H1 (cell line): ENCODE results near the gene ATOH8. TPM values are rescaled to one million over a fixed set of nuclear protein-coding genes. Genes with fewer than 3 reads are reported as not detected.

ENCODE experiments used
- CTCF ChIA-PET: fragments of 300-600 bp; sonication (Branson Sonifier 250); formaldehyde crosslinking; loops from one replicate; lab custom pipeline; 2021; ENCODE audit not compliant: partially characterized antibody; lab: Charles Lee
- POLR2A ChIA-PET: fragments of 300-600 bp; sonication (Branson Sonifier 250); formaldehyde crosslinking; loops from one replicate; lab custom pipeline; 2021; ENCODE audit warnings: inconsistent platforms; ENCODE audit not compliant: partially characterized antibody; lab: Charles Lee
- DNase-seq, 2 experiments: peaks; one replicate each; pipeline versions ENCODE4 v3.0.0 to v3.0.0-alpha.2; 2010 to 2022; ENCODE audit warnings: low spot score in 2 of 2, low read depth in 1 of 2, mixed read lengths in 1 of 2
- FAIRE-seq: peaks from 2 replicates; lab custom pipeline; 2011; peaks lifted over from hg19 to GRCh38; lab: Jason Lieb, UNC
- H2AFZ ChIP-seq: 2 replicates; pipeline ENCODE4 v1.8.1; 2012; ENCODE audit warnings: low read length, inconsistent platforms
- H2AK5ac ChIP-seq: 2 replicates; pipeline ENCODE4 v1.6.1; 2013; ENCODE audit warnings: low read depth, low read length
- H2BK120ac ChIP-seq: replicated peaks from 2 replicates; pipeline ENCODE3; 2013; ENCODE audit warnings: low read depth, low read length, inconsistent platforms
- H2BK12ac ChIP-seq: 2 replicates; pipeline ENCODE4 v1.6.1; 2013; ENCODE audit warnings: low read depth, low read length
- H2BK15ac ChIP-seq: 2 replicates; pipeline ENCODE4 v1.6.1; 2013; ENCODE audit warnings: low read length
- H2BK20ac ChIP-seq: 2 replicates; pipeline ENCODE4 v1.6.1; 2013; ENCODE audit warnings: low read length
- H2BK5ac ChIP-seq: 2 replicates; pipeline ENCODE4 v1.6.1; 2013; ENCODE audit warnings: low read depth, low read length
- H3K14ac ChIP-seq: 2 replicates; pipeline ENCODE4 v1.6.1; 2013; ENCODE audit warnings: inconsistent platforms; ENCODE audit not compliant: insufficient read length
- H3K18ac ChIP-seq: 2 replicates; pipeline ENCODE4 v1.6.1; 2013; ENCODE audit warnings: low read length; ENCODE audit errors: extremely low read depth
- H3K23ac ChIP-seq: 2 replicates; pipeline ENCODE4 v1.6.1; 2013; ENCODE audit warnings: inconsistent platforms; ENCODE audit not compliant: insufficient read length
- H3K23me2 ChIP-seq: 2 replicates; pipeline ENCODE4 v1.6.1; 2013; ENCODE audit warnings: low read depth, low read length
- H3K27ac ChIP-seq: 2 replicates; pipeline ENCODE4 v1.6.1; 2011; ENCODE audit warnings: low read depth, low read length, inconsistent platforms
- H3K27me3 ChIP-seq, 4 experiments: replicated peaks in 1 of 4; 1 replicate in 1 of 4; 2 replicates in 3 of 4; pipeline versions ENCODE4 v1.6.1 to v1.8.1; 2011 to 2013; ENCODE audit warnings: low read length in 3 of 4, mild to moderate bottlenecking in 3 of 4, inconsistent platforms in 2 of 4, mixed read lengths in 2 of 4, moderate library complexity in 1 of 4; ENCODE audit not compliant: control insufficient read depth in 3 of 4, insufficient read depth in 3 of 4; ENCODE audit errors: extremely low read depth in 1 of 4
- H3K36me3 ChIP-seq, 4 experiments: 2 replicates each; pipeline versions ENCODE4 v1.6.1 to v1.8.1; 2011 to 2013; ENCODE audit warnings: mild to moderate bottlenecking in 4 of 4, low read length in 3 of 4, moderate library complexity in 2 of 4, control low read depth in 1 of 4, inconsistent platforms in 1 of 4; ENCODE audit not compliant: insufficient read depth in 4 of 4, control insufficient read depth in 2 of 4
- H3K4ac ChIP-seq: replicated peaks from 2 replicates; pipeline ENCODE3; 2013; ENCODE audit warnings: low read length, low read depth, mixed read lengths, inconsistent platforms; ENCODE audit not compliant: insufficient read length
- H3K4me1 ChIP-seq, 4 experiments: replicated peaks in 1 of 4; 1 replicate in 1 of 4; 2 replicates in 3 of 4; pipeline versions ENCODE4 v1.6.1 to v1.8.1; 2011 to 2013; ENCODE audit warnings: low read length in 3 of 4, inconsistent platforms in 2 of 4, mixed read lengths in 1 of 4; ENCODE audit not compliant: insufficient read depth in 4 of 4, control insufficient read depth in 3 of 4
- H3K4me2 ChIP-seq, 2 experiments: 2 replicates each; pipeline versions ENCODE4 v1.6.1 to v1.8.1; 2011 to 2013; ENCODE audit warnings: low read depth in 2 of 2, low read length in 2 of 2, control low read depth in 1 of 2, inconsistent platforms in 1 of 2, mild to moderate bottlenecking in 1 of 2; ENCODE audit not compliant: insufficient read depth in 1 of 2
- H3K4me3 ChIP-seq, 4 experiments: fragments of 200-600, 300-600 bp in 1 of 4; sonication (generic), shearing (Covaris generic), sonication (Bioruptor Twin) in 1 of 4; 2 replicates each; pipeline versions ENCODE4 v1.5.1 to v1.8.1; 2011 to 2016; ENCODE audit warnings: low read length in 4 of 4, low read depth in 3 of 4, control low read depth in 2 of 4, inconsistent platforms in 2 of 4, mild to moderate bottlenecking in 2 of 4, mixed read lengths in 1 of 4, moderate library complexity in 1 of 4; ENCODE audit not compliant: insufficient read depth in 2 of 4; ENCODE audit errors: extremely low read depth in 1 of 4
- H3K56ac ChIP-seq: replicated peaks from 2 replicates; pipeline ENCODE3; 2013; ENCODE audit warnings: low read depth, mild to moderate bottlenecking, mixed read lengths, low read length, inconsistent platforms; ENCODE audit not compliant: insufficient read length
- H3K79me1 ChIP-seq: 2 replicates; pipeline ENCODE4 v1.6.1; 2013; ENCODE audit warnings: low read depth, low read length, control low read depth
- H3K79me2 ChIP-seq, 2 experiments: 2 replicates each; pipeline versions ENCODE4 v1.6.1 to v1.8.1; 2012 to 2013; ENCODE audit warnings: low read length in 2 of 2, mild to moderate bottlenecking in 2 of 2, inconsistent platforms in 1 of 2; ENCODE audit not compliant: insufficient read depth in 2 of 2, control insufficient read depth in 1 of 2
- H3K9ac ChIP-seq, 4 experiments: replicated peaks in 1 of 4; 1 replicate in 1 of 4; 2 replicates in 3 of 4; pipeline versions ENCODE4 v1.6.1 to v1.8.1; 2011 to 2013; ENCODE audit warnings: low read depth in 3 of 4, low read length in 3 of 4, control low read depth in 2 of 4, mild to moderate bottlenecking in 2 of 4, moderate library complexity in 2 of 4, inconsistent platforms in 1 of 4; ENCODE audit errors: extremely low read depth in 1 of 4
- H3K9me3 ChIP-seq, 2 experiments: 2 replicates each; pipeline versions ENCODE4 v1.6.1 to v1.8.1; 2012 to 2013; ENCODE audit warnings: mild to moderate bottlenecking in 2 of 2, moderate library complexity in 2 of 2, control low read depth in 1 of 2, inconsistent platforms in 1 of 2, low read depth in 1 of 2, low read length in 1 of 2, mixed read lengths in 1 of 2; ENCODE audit not compliant: insufficient read depth in 2 of 2
- H4K20me1 ChIP-seq, 2 experiments: replicated peaks in 1 of 2; 2 replicates each; pipeline versions ENCODE3 to v1.8.1; 2011 to 2013; ENCODE audit warnings: inconsistent platforms in 2 of 2, low read length in 2 of 2, mild to moderate bottlenecking in 1 of 2; ENCODE audit not compliant: insufficient read depth in 2 of 2, control insufficient read depth in 1 of 2
- H4K5ac ChIP-seq: 2 replicates; pipeline ENCODE4 v1.6.1; 2013; ENCODE audit warnings: low read length, low read depth, mixed read lengths, inconsistent platforms; ENCODE audit not compliant: insufficient read length
- H4K8ac ChIP-seq: 2 replicates; pipeline ENCODE4 v1.8.0; 2013; ENCODE audit warnings: mild to moderate bottlenecking, moderate library complexity, low read length, inconsistent platforms; ENCODE audit not compliant: insufficient read depth; ENCODE audit errors: extremely low read depth
- H4K91ac ChIP-seq: replicated peaks from 2 replicates; pipeline ENCODE3; 2013; ENCODE audit warnings: low read length, mixed read lengths, inconsistent platforms; ENCODE audit not compliant: insufficient read length
- GTF2F1 ChIP-seq: IDR thresholded peaks from 2 replicates; pipeline ENCODE4 v1.6.1; 2012; ENCODE audit warnings: low read depth, low read length, improper control_type of control experiment, borderline replicate concordance
- KDM5A ChIP-seq: fragments of 200-600 bp; IDR thresholded peaks from 2 replicates; pipeline ENCODE4 v1.7.1; 2012; ENCODE audit warnings: mild to moderate bottlenecking, low read length, inconsistent platforms, mixed read lengths
- PHF8 ChIP-seq: fragments of 200-600 bp; sonication (generic); conservative IDR thresholded peaks from 2 replicates; pipeline ENCODE4 v1.7.1; 2012; ENCODE audit warnings: low read depth, mild to moderate bottlenecking, inconsistent platforms, low read length, moderate library complexity
- RXRA ChIP-seq: IDR thresholded peaks from 2 replicates; pipeline ENCODE4 v1.6.1; 2011; ENCODE audit warnings: low read depth, mild to moderate bottlenecking, low read length, moderate library complexity; ENCODE audit not compliant: insufficient read depth
- SIN3A ChIP-seq, 2 experiments: IDR thresholded peaks in 1 of 2; conservative IDR thresholded peaks in 1 of 2; 2 replicates each; pipeline ENCODE4 v1.6.1; 2011 to 2012; ENCODE audit warnings: low read length in 2 of 2, improper control_type of control experiment in 1 of 2, low read depth in 1 of 2, mild to moderate bottlenecking in 1 of 2
- SIRT6 ChIP-seq: IDR thresholded peaks from one replicate; pipeline ENCODE4 v1.7.1; 2012; ENCODE audit warnings: low read length, inconsistent platforms
- SP1 ChIP-seq: IDR thresholded peaks from 2 replicates; pipeline ENCODE4 v1.6.1; 2011; ENCODE audit warnings: low read depth, low read length
- SP2 ChIP-seq: IDR thresholded peaks from 2 replicates; pipeline ENCODE4 v1.6.1; 2012; ENCODE audit warnings: mild to moderate bottlenecking, low read length, inconsistent platforms
- WGBS, 2 experiments: shearing (Covaris generic) in 1 of 2; methylation state at CpG; one replicate each; pipeline versions ENCODE4 v1.1.6 to v1.1.7; 2013 to 2015; ENCODE audit warnings: low lambda C conversion rate in 2 of 2, mixed read lengths in 2 of 2, inconsistent platforms in 1 of 2, low coverage in 1 of 2, missing lambda C conversion rate in 1 of 2; ENCODE audit not compliant: insufficient replicate concordance in 2 of 2, insufficient coverage in 1 of 2, insufficient read length in 1 of 2; ENCODE audit errors: extremely low coverage in 1 of 2, missing lambda C conversion rate in 1 of 2; 5-methylcytosine and 5-hydroxymethylcytosine counted together
- polyA plus RNA-seq, 7 experiments: library from polyadenylated mRNA; depleted of rRNA in 3 of 7; stranded (reverse) in 5 of 7; unstranded in 2 of 7; fragments of >200 nt in 5 of 7; fragments of 200-250 nt in 2 of 7; gene quantifications; 1 replicate in 5 of 7; 2 replicates in 1 of 7; 4 replicates in 1 of 7; pipeline versions ENCODE4 v1.2.1 to v1.2.3, GENCODE V29; 2011 to 2013; ENCODE audit warnings: missing spikeins in 2 of 7, mixed read lengths in 2 of 7
- total RNA-seq: library from RNA; stranded (reverse); fragmentation: NEBNext Ultra II Directional; extraction: Animal tissue kit (Norgen Biotek cat#: 25700); gene quantifications from 2 replicates; pipeline ENCODE4 v1.2.1, GENCODE V29; 2021

ATOH8 gene
- total and polyA plus RNA-seq, 2 of the 8 experiments (the other 6 are each of a cell fraction or from before 2014, with no cell fraction given): 0.50 to 0.53 TPM

GRCh38 chr2:85757860-85758259, 4.1 kb downstream of the ATOH8 start:
- ChIA-PET CTCF (interaction anchor here (0.7 to 47.8 kb wide), 6 partner anchors 3 to 56 kb away, joined by 3 to 986 read pairs (median 4); partner anchors contain the start of gene ATOH8), POLR2A (interaction anchor here (1.3 to 1.8 kb wide), 2 partner anchors 11 to 16 kb away, joined by 4 to 5 read pairs; no protein-coding TSS in a partner anchor)
- Histone ChIP-seq H2AFZ (no peak overlapping the region), H4K20me1 (peaks cover 0 to 14% of the 10 kb centered on the region in 2 experiments), H3K27ac (no peak overlapping the region), H2BK5ac (no peak overlapping the region), H3K23ac (no peak overlapping the region), H3K36me3 (no peaks in the 10 kb centered on the region), H4K91ac (no peak overlapping the region), H3K9me3 (no peaks in the 10 kb centered on the region), H3K79me1 (no peaks in the 10 kb centered on the region), H3K14ac (no peak overlapping the region), H2AK5ac (no peak overlapping the region), H3K4me2 (no peak overlapping the region), H2BK120ac (no peak overlapping the region), H3K79me2 (no peaks in the 10 kb centered on the region), H3K56ac (no peak overlapping the region), H2BK20ac (no peak overlapping the region), H3K23me2 (peaks cover 18% of the 10 kb centered on the region), H2BK12ac (no peak overlapping the region), H3K4ac (no peak overlapping the region), H3K9ac (no peak overlapping the region), H4K5ac (no peak overlapping the region), H2BK15ac (no peak overlapping the region), H3K4me3 (no peak overlapping the region), H3K18ac (no peak overlapping the region), H4K8ac (no peak overlapping the region), H3K27me3 (peaks cover 28 to 51% (median 40%) of the 10 kb centered on the region in 4 experiments), H3K4me1 (peaks cover 0 to 8% (median 7%) of the 10 kb centered on the region in 4 experiments; a peak in 5 of 7 replicates)
- DNase-seq (no peak), FAIRE-seq (no peak)
- TF ChIP-seq RXRA (no peak), SIN3A (conservative IDR thresholded peaks at IDR 0.05 in 1 of 2, IDR thresholded peaks at IDR 0.05 in 1 of 2; ENCODE audit: low read depth in 1 of 2, low read length in 2 of 2) (no peak), SIRT6 (no peak), KDM5A (no peak), SP1 (no peak), SP2 (no peak), PHF8 (no peak), GTF2F1 (no peak)
- 86% methylated on average over 5 of the region's 5 CpGs; no CpG with 5 or more reads in 1 of the 2 experiments for WGBS, 2 experiments
